IPS DF 4.7 (cell line): ENCODE data around the gene PAK1.
"Not testable (repeated sequence)": the region's sequence is repeated elsewhere in the genome, so short reads cannot be mapped to it uniquely, and the experiment has no call there.

ENCODE experiments used
- DNase-seq: peaks from one replicate; pipeline ENCODE4 v3.0.0-alpha.2; 2013; ENCODE audit warnings: low spot score; ENCODE audit errors: extremely low read depth

PAK1 gene

DNA sequence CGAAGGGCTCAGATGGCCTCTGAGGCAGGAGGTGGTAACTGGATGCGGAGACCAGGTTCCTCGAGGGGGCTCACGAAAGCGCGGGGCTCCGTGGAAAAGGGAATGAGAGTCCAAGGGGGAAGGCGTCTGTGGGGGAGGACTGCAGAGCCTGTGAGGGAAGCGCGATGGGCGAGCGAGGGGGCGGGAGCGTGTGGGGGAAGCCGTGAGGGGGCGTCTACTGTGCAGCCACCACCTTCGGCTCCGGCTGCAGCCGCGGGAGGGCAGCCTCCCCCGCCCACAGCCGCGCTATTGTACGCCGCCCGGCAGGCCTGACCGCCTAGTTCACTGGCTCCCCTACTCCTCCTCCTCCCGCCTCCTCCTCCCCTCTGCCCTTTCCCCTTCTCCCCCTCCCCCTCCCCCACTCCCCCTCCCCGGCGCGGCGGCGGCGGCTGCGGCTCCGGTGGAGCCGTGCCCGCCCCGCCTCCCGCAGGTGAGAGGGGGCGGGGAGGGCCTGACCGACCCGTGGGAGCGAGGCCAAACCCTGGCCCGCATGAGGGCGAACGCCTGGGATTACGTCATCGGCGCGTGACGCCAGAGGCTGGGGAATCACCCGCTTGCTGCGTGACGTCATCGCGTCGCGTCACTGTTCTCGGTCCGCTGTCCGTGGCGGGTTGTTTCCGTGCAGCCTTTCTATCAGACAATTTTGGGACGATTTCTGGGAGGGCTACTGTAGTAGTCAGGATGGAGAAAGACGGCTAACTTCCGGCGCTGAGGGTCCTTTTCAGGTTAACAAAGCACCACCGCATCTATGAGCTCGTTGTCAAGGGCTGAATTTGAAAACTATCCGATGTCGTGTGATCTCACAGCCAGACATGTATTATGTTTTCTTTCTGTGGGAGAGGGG lies at the start of gene PAK1:
PAK1 (minus strand) TSS at position 294 of the 883 bp plus-strand sequence. CDS start 81,574 bp downstream, outside the sequence.
- DNase-seq: no peak

DNA sequence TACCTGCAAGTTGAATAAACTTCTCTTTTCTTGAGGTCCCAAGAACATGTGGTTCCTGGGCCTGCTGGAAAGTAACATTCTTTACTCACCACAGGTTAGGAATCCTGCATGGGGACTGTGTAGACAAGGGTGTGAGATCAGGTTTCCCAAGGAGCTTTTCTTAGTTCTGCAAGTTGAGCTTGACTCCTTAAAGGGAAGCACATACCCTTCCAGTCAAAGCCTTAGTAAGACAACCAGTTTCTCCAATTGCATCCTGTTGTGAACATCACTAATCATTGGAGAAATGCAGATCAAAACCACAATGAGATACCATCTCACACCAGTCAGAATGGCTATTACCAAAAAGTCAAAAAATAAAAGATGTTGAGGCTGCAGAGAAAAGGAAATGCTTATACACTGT lies 48.3 kb upstream of the PAK1 start:
- DNase-seq: no peak

DNA sequence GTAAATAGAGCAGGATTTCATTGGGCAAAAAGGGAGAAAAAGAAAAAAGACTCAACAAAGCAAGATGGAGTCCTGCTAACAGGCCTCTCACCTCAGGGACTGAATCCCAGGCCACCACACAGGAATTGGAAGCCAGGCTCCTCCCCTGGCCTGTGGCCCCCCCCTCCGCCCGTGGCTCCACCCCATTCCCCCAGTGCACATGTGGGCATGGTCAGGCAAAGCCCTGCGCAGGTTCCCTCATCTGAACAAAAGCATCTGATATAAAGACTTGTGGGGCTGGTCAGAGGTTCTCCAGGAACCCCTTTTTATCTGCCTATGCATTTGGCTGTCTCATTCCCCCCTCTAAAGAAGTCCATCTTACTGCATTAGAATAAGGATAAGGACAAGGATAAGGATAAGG lies 46.0 kb upstream of the PAK1 start:
- no peak for DNase-seq

- DNase-seq: no peak
These were observed 44.6 kb upstream of the PAK1 start for GRCh38 chr11:77518471-77518870.

DNA sequence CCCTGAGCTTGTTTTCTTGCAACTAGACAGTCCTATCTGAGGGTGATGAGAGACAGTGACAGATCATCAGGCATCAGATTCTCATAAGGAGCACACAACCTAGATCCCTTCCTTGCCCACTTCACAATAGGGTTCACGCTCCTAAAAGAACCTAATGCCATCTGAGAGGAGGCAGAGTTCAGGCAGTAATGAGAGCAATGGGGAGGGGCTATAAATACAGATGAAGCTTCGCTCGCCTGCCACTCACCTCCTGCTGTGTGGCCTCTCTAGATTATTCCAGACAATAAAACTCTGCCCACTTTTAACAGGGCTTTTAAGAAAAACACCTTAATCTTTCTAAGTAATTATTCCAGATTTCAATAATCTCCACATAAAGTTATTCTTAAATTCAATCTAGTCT lies 43.9 kb upstream of the PAK1 start:
- DNase-seq: no peak

DNA sequence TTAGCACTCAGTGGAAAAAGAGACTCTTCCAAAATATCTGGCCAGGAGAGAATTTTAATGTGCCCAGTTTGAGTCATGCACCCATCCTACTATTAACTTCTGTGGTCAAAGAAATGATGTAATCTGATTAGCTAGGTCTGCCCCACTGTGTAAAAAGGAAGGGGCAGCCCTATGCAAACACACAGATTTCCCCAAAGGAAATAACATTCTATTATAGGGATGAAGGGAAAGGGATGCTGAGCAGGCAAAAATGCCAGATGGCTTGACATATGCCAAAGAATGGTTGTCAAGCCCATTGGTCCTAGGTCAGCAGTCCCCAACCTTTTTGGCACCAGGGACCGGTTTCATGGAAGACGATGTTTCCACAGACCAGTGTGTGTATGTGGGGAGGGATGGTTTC lies 43.3 kb upstream of the PAK1 start:
- no peak for DNase-seq

GRCh38 chr11:77515483-77515882 lies 41.6 kb upstream of the PAK1 start:
- no peak for DNase-seq

- DNase-seq: no peak
These were observed 41.2 kb upstream of the PAK1 start for GRCh38 chr11:77515063-77515462.

DNA sequence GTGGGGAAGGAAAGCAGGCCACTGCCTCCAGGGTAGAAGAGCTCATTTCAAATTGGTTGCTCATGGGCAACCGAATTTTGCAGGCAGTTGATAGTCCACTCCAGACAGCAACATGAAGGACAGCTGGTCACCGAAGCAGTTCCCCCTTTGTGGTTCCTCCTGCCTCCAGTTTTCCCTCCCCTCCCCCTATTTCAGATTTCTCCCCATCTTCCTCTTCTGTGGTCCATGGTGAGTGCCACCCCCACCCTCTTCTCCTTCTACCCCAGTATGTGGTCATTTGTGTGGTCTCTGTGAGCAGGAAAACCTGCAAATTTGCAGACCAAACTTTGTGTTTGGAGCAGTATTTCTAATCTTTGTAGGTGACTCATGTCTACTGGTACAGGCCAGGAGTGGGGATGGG lies 38.2 kb upstream of the PAK1 start:
- DNase-seq: no peak

GRCh38 chr11:77510851-77511250 lies 37.0 kb upstream of the PAK1 start:
- no peak for DNase-seq

DNA sequence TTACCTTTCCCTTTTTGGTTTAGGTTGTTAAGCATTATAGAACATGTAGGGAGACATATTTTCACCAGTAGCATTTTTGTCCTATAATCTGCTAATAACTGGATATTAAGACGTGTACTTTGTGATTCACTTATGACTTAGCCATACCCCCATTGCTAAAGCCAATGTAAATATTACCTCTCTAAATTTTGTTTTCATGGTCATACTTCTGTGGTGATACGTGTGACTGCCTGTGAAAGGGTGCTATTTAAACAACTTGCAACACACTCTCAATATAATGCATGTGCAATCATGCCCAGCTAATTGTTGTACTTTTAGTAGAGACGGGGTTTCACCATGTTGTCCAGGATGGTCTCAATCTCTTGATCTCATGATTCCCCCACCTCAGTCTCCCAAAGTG lies 36.2 kb upstream of the PAK1 start:
- no peak for DNase-seq

- no peak for DNase-seq
These were observed 34.1 kb upstream of the PAK1 start for GRCh38 chr11:77508019-77508418.

GRCh38 chr11:77506857-77507256 lies 33.0 kb upstream of the PAK1 start:
- no peak for DNase-seq

- DNase-seq: no peak
These were observed 32.1 kb upstream of the PAK1 start for GRCh38 chr11:77505956-77506355.

DNA sequence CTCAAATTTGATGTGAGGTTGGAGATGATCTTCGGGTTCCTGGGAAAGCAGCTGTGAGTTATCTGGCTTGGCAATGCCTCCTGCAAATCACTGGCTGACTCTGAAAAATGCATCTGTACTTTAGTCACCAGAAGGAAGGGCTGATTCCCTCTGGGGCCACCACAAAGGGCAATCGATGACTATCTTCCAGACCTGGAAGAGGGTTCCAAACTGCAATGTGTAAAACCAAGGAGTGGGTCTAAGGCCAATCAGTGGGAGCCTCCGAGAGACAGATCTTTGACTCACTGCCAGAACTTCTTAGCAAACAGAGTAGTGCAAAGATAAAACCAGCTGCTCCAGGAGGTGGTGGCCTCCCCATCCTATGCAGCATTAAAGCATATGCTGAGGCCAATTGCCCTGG lies 29.1 kb upstream of the PAK1 start:
- DNase-seq: no peak

DNA sequence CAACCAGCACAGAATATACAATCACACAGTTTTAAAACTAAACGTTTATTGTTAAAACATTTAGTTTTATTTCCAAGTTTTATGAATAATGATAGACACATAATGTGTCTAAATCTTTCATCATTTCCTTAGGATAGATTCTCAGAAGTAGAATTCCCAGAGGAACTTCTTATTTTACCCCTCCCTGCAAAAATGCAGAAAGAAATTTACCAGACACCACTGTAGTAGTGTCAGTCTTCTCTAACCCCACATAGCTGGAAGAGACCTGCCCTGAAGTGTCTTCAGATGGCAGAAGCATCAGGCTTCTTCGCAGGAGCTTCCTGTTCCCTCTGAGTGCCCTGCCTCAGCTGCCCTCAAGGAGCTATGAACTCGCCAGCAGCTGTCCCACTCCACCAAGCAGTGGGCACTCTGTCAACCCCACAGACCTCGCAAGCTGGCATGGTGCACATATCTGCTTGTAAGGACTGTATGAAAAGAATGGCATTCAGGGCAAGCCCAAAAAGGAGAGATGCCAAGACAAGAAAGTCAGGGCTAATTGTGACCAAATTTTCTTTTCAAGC lies 28.5 kb upstream of the PAK1 start:
- no peak for DNase-seq

- DNase-seq: no peak
These were observed 27.9 kb upstream of the PAK1 start for GRCh38 chr11:77501758-77502157.

- no peak for DNase-seq
These were observed 23.5 kb upstream of the PAK1 start for GRCh38 chr11:77497368-77497767.

GRCh38 chr11:77495526-77495925 lies 21.6 kb upstream of the PAK1 start:
- no peak for DNase-seq

- not testable (repeated sequence) for DNase-seq
These were observed 16.1 kb upstream of the PAK1 start for GRCh38 chr11:77490035-77490434.

GRCh38 chr11:77487790-77488189 lies 13.9 kb upstream of the PAK1 start:
- no peak for DNase-seq

DNA sequence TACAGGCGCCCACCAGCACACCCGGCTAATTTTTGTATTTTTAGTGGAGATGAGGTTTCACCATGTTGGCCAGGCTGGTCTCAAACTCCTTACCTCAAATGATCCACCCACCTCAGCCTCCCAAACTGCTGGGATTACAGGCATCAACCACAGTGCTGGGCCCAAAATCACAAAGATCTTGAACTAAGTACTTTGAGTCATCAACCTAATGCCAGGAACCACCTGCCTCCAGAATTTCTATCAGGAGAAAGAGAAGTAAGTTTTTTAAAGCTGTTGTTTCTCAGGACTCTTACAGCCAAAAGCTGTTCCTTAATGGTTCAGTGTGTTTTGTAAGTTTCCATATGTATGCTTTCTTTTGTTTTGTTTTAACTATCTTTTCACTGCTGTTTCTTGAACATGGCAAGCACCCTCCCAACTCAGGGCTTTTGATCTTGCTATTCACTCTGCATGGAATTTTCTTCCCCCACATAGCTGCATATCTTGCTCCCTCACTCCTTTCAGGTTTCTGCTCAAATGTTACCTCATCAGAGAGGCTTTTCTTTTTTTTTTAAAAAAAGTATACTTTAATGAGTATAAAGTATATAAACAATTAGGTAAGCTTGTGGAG lies 6.0 kb upstream of the PAK1 start:
- DNase-seq: no peak

DNA sequence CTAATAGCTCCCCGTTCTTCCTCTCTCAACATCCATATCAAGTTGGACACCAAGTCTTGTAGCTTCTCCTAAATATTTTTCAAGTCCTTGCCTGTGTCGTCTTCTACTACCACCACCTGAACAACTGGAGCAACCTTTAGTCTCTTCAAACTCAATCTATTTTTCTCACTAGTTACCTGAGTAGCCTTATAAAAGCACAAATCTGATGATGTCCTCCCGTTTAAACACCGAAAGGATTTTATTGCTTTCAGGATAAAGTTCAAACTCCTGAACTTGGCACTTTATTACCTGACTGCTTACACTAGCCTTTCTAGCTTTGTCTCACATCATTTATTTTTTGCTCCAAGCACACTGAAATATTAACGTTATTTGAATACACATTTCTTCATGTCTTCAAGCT lies 1.3 kb upstream of the PAK1 start:
- DNase-seq: no peak
